GM19193 (cell line): ENCODE measurements around the gene RGS1.

ENCODE experiments used
- POLR2A ChIP-seq: IDR thresholded peaks from 4 replicates; pipeline ENCODE4 v1.6.1; 2011; ENCODE audit not compliant: insufficient read depth, insufficient read length; ENCODE audit errors: extremely low read depth

RGS1 gene

GRCh38 chr1:192588546-192588945, 13.0 kb downstream of the RGS1 start:
- no peak for TF ChIP-seq POLR2A

DNA sequence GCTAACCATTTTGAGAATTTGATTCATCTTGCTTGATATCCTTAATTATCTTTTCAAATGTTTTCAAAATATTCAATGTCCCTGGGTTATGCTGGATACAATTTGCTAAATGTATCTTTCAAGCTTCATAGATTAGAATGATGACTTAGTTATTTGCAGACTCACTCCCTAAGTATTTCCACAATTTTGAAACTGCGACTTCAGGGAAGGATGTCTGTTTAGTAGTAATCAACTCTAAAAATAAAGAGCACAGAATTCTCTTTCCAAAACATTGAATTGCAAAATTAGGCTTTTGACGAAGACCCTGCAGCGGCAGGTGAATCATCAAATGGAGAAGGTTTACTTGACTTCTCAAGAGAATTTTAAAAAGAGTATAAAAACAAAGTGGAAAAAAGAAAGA, 14.2 kb downstream of the RGS1 start:
- TF ChIP-seq POLR2A = no peak

DNA sequence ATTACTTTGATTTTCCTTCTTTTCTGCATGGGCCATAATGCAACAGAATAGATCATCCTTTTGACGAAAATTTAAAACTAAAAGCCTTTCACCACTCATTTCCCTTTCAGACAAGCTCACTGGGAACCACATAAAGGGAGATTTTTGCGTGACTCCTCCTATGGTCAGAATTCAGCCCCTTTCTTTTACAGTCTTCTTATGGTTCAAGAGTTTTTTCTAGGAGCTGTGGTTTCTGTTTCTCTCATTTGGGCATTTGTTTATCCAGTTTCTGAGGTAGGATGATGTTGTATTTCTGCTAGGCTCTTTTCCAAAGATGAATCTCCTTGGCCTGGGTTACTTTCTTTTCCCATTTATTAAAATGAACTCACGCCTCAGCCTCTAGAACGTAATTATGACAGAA, 16.9 kb downstream of the RGS1 start:
- no peak for TF ChIP-seq POLR2A

DNA sequence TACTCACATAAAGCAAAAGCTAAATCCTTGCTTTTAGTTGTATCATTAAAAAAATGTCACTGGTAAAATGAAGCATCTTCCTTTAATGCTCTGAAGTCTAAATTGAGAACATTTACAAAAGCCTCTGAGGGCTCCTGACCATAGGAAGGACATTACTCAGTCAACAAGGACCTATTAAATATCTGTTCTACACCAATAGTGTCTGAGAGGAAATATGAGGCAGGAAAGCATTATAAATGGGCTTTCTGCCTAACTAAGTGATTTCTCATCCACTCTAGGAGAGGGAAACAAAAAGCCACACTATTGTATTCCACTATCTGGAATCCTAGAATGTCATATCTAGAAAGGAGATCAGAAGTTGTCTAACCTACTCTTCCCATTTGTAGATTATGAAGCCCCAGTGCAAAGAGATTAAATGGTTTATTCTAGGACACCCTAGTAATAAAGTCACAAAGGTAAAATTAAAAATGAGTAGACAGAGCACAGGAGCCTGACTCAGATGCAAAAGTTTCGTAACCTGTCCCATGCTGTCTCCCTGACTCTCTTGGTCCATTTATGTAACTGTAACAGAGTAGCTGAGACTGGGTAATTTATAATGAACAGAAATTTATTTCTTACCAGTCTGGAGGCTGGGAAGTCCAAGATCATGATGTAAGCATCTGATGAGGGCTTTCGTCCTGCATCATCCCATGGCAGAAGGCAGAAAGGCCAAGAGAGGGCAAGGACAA, 17.6 kb downstream of the RGS1 start:
- TF ChIP-seq POLR2A = no peak

DNA sequence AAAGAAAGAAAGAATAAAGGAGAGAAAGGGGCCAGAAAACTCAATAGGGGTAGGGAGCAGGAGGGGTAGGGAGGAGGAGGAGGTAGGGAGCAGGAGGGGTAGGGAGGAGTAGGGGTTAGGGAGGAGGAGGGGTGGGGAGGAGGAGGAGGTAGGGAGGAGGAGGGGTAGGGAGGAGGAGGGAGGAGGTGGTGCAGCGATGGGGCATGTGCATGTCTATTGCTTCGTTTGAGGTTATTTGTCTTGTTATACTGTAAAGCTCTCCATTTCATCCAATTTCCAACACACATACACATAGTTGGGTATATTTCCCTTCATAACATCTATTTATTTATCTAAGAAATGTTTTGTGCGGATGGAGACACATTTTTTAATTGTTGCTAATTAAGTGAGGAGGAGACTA, 19.7 kb downstream of the RGS1 start:
- no peak for TF ChIP-seq POLR2A

- no peak for TF ChIP-seq POLR2A
Observed at GRCh38 chr1:192598589-192598988, 23.0 kb downstream of the RGS1 start.

GRCh38 chr1:192600275-192600674, 24.7 kb downstream of the RGS1 start:
- TF ChIP-seq POLR2A = no peak

GRCh38 chr1:192601143-192601542, 25.6 kb downstream of the RGS1 start:
- TF ChIP-seq POLR2A = no peak

DNA sequence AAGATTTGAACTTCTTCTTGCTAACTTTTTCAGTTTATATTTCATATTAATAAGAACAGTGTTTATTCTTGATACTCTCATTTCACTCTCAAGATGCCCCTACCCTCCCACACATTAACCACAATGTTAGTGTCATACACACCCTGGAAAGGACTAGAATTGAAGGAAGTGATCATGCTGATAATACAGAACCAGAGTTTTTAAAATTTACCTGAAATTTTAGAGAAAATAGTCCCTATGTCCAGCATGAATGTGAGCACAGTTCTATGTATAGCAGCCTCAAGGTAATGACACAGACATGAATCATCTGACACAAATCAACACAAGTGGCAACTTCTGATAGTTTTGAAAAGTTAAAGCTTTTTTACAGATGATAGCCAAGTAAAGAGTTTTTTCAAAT, 26.0 kb downstream of the RGS1 start:
- TF ChIP-seq POLR2A = no peak

DNA sequence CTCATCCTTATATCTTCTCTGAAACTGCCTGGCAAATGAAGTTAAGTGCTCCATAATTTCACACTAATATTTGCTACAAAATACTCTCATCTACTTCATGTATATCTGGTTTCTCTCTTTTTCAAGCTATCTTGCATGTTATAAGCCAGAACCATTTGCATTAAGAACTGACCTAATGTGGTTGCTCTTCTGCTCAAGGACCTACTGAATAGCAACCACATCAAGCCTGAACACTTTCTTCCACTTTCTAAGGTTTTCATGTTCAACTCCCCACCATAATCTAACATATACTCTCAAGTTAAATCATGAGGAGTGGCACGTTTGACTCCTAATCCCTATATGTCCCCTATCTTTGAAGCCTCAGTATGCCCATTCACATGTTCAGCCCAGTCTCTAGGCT, 27.2 kb downstream of the RGS1 start:
- no peak for TF ChIP-seq POLR2A

- no peak for TF ChIP-seq POLR2A
Observed at GRCh38 chr1:192603218-192603787, 27.7 kb downstream of the RGS1 start.

GRCh38 chr1:192604979-192605620, 29.5 kb downstream of the RGS1 start:
- no peak for TF ChIP-seq POLR2A

DNA sequence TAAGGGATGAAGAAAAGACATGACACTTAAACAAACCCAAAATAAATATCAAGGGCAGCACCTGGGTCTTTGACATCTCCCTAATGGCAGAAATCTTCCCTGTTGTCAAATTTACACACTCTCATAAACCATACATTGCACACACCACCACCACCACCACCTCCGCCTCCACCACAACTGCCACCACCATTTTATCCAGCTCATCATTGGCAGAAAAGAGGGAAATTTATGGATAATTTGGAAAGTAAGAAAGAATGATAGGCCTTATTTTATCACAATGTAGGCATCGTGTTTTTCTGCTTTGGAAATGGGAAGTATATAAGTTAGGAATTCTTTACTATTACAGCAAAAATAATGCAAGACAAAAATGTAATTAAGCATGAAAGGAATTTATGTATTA, 33.1 kb downstream of the RGS1 start:
- TF ChIP-seq POLR2A = no peak

DNA sequence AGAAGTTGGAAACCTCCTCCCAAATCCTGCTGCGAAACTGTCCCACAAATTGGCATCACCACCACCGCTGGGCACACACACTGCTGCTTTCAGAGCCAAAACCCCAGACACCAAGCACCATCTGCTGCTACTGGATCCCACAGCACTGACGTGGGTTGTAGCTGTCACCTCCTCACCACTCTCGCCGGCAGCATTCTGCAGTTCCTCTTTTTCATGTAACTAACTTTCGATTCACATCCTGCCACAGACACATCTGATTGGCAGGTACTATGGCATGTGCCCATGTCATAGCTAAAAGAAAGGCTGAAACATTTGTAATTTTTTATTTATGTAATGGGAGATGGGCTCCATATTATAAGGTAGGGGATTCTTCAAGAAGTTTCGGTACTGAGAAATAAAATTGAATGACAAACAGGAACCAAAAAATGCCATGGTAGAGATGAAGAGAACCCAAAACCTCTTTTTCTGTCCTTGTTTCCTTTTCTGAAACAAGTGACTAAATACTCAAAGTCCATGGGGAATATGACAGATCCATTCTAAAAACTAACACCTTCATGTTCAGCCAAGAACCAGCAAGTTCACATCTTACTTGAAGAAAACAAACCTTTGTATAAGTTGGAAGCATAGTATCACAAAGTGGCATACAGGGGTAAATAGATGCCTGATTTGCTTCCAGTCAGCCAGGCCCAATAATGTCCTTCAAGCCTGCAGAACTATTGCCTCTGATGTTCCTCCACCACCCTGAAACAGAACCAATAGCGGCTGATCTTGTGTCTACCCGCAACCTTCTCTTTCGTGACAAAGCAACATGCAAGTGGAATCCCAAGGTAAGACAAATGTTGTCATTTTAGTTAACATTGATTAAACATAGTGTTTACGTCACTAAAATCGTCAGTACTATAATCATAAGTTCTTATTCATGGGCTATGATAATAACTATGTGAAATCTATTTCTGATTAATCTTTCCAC, 33.8 kb downstream of the RGS1 start:
- TF ChIP-seq POLR2A = peak; percentile 43
